ENCODE results near the gene RALGAPA2. TPM values are rescaled to one million over a fixed set of nuclear protein-coding genes. Genes with fewer than 3 reads are reported as not detected.

The RALGAPA2 gene
- total RNA-seq, 1 experiment from 2014 or later: 26.3 TPM

DNA sequence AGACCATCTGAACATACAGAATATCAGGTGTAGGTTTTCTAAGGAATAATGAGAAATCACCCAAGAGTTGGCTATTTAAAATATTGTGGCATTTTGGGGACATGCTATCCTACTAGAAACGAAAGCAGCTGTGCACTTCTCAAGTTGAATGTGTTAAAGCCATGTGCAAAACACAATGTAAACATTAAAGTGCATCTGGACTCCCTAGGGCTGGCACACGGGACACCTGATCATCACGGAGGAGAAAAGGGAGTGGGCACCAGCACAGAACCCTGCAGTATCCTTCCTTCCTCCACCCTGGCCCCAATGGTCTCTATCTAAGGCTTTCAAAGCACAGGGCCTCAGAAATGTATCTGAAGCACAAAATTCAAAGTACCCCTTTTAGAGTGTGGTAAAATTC, 250.3 kb downstream of the RALGAPA2 start:
- TF ChIP-seq, protein P1, sequence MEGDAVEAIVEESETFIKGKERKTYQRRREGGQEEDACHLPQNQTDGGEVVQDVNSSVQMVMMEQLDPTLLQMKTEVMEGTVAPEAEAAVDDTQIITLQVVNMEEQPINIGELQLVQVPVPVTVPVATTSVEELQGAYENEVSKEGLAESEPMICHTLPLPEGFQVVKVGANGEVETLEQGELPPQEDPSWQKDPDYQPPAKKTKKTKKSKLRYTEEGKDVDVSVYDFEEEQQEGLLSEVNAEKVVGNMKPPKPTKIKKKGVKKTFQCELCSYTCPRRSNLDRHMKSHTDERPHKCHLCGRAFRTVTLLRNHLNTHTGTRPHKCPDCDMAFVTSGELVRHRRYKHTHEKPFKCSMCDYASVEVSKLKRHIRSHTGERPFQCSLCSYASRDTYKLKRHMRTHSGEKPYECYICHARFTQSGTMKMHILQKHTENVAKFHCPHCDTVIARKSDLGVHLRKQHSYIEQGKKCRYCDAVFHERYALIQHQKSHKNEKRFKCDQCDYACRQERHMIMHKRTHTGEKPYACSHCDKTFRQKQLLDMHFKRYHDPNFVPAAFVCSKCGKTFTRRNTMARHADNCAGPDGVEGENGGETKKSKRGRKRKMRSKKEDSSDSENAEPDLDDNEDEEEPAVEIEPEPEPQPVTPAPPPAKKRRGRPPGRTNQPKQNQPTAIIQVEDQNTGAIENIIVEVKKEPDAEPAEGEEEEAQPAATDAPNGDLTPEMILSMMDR (IDR thresholded peaks at IDR 0.05; ENCODE audit: unreplicated experiment): no peak
- no peak overlapping the region for H3K27ac Mint-ChIP-seq (ENCODE audit: unreplicated experiment)
- H3K9me3 Mint-ChIP-seq (ENCODE audit: low read depth, unreplicated experiment): no peaks in the 10 kb centered on the region
- H3K4me1 Mint-ChIP-seq (ENCODE audit: low read depth, unreplicated experiment): no peaks in the 10 kb centered on the region
- CTCF ChIA-PET: interaction anchor here (0.5 kb wide), 1 partner anchor 24 kb away, joined by 3 read pairs; no protein-coding TSS in a partner anchor
- no peak for DNase-seq
- no peak overlapping the region for H3K4me3 Mint-ChIP-seq (ENCODE audit: low read depth, unreplicated experiment)
- no peaks in the 10 kb centered on the region for H3K36me3 Mint-ChIP-seq (ENCODE audit: insufficient read depth, unreplicated experiment)
- no TSS peak for BruUV-seq (replicated peaks)
- intact Hi-C loops (cut with micrococcal nuclease; ENCODE audit: unreplicated experiment): no loop called here
- no peaks in the 10 kb centered on the region for H3K27me3 Mint-ChIP-seq (ENCODE audit: unreplicated experiment)

GRCh38 chr20:20461551-20461950, 250.9 kb downstream of the RALGAPA2 start:
- no peak for DNase-seq
- Mint-ChIP-seq H3K27ac (ENCODE audit: unreplicated experiment) (no peak overlapping the region), H3K27me3 (ENCODE audit: unreplicated experiment) (no peaks in the 10 kb centered on the region), H3K9me3 (ENCODE audit: low read depth, unreplicated experiment) (no peaks in the 10 kb centered on the region), H3K36me3 (ENCODE audit: insufficient read depth, unreplicated experiment) (no peaks in the 10 kb centered on the region), H3K4me3 (ENCODE audit: low read depth, unreplicated experiment) (no peak overlapping the region), H3K4me1 (ENCODE audit: low read depth, unreplicated experiment) (no peaks in the 10 kb centered on the region)
- intact Hi-C loops (cut with micrococcal nuclease; ENCODE audit: unreplicated experiment): no loop called here
- TF ChIP-seq, protein P1 (IDR thresholded peaks at IDR 0.05; ENCODE audit: unreplicated experiment): no peak
- no TSS peak for BruUV-seq (replicated peaks)
- CTCF ChIA-PET: interaction anchor here (0.5 kb wide), 1 partner anchor 25 kb away, joined by 3 read pairs; no protein-coding TSS in a partner anchor

DNA sequence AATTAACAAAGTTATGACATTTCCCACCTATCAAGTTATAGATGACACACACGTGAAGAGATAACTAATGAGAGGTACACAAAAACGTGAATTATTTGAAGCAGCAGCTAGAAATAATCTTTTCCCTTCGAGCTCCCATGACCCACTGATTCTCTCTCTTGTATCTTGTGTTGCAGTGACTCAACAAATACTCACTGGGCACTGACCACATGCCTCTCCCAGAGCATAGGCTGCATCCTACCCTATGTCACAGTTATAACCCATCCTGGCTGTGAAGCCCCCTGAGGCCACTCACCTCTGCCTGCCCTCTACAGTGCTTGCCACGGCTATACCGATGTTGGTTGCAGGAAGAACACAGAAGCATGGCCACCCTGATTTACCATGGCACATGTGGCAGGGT, 252.7 kb downstream of the RALGAPA2 start:
- no peak overlapping the region for H3K4me3 Mint-ChIP-seq (ENCODE audit: low read depth, unreplicated experiment)
- CTCF ChIA-PET: no interaction called here
- TF ChIP-seq, protein P1 (IDR thresholded peaks at IDR 0.05; ENCODE audit: unreplicated experiment): no peak
- H3K9me3 Mint-ChIP-seq (ENCODE audit: low read depth, unreplicated experiment): no peaks in the 10 kb centered on the region
- BruUV-seq (replicated peaks): no TSS peak
- intact Hi-C loops (cut with micrococcal nuclease; ENCODE audit: unreplicated experiment): no loop called here
- H3K4me1 Mint-ChIP-seq (ENCODE audit: low read depth, unreplicated experiment): no peaks in the 10 kb centered on the region
- H3K27ac Mint-ChIP-seq (ENCODE audit: unreplicated experiment): no peak overlapping the region
- DNase-seq: no peak
- H3K27me3 Mint-ChIP-seq (ENCODE audit: unreplicated experiment): no peaks in the 10 kb centered on the region
- H3K36me3 Mint-ChIP-seq (ENCODE audit: insufficient read depth, unreplicated experiment): no peaks in the 10 kb centered on the region

DNA sequence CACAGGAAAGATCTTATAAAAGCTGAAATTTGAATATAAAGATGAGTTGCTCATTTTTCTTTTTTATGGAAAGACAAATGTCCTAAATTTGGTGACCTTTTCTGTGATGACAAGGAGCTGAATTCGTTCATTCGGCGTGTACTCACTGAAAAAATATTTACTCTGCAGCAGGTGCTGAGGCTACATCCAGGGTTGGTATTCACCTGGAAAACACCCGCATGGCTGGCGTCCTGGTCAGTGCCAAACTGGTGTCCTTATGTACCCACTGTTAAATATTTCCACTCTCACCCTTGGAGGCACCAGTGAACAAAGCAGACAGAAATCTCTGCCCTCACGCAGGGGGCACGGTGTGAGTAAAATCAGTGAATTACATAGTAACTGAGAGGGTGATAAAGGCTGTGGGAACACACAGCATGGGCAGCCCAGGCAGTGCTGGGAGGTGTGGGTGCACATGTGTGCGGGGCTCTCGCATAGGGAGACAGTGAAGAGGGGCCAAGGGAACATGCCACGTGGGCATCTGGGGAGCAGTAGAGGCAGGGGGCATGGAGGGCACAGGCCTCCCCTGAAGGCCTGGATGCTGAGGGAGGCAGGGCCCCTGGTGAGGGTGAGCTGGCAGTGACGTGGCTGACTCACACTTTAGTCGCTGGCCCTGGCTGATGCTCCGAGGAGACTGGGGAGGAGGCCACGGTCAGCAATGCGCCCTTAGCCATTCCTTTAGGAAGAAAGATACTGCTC, 254.9 kb downstream of the RALGAPA2 start:
- Mint-ChIP-seq H3K4me3 (ENCODE audit: low read depth, unreplicated experiment) (no peak overlapping the region), H3K9me3 (ENCODE audit: low read depth, unreplicated experiment) (no peaks in the 10 kb centered on the region), H3K27ac (ENCODE audit: unreplicated experiment) (no peak overlapping the region), H3K27me3 (ENCODE audit: unreplicated experiment) (no peaks in the 10 kb centered on the region), H3K4me1 (ENCODE audit: low read depth, unreplicated experiment) (no peaks in the 10 kb centered on the region), H3K36me3 (ENCODE audit: insufficient read depth, unreplicated experiment) (peaks cover 4% of the 10 kb centered on the region)
- BruUV-seq (replicated peaks): no TSS peak
- TF ChIP-seq, protein P1 (IDR thresholded peaks at IDR 0.05; ENCODE audit: unreplicated experiment): no peak
- DNase-seq: no peak
- intact Hi-C loops (cut with micrococcal nuclease; ENCODE audit: unreplicated experiment): no loop called here
- CTCF ChIA-PET: no interaction called here

All from Calu3 (cell line).